ENCODE measurements around the gene MYH3.

DNA sequence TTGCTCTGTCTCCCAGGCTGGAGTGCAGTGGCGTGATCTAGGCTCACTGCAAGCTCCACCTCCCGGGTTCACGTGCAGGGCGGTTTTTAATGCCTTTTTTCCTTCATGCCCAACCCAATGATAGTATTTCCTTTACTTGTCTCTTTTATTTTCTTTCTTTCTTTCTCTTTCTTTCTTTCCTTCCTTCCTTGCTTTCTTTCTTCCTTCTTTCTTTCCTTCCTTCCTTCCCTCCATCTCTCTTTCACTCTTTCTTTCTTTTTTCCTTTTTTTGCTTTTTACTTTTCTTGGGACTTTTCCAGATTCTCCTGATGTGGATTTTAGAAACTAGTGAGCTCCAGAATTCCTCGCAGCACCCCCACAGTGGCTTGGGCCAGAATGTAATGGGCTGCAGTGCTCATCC is 3.1 kb downstream of the MYH3 start:
- no peak for TF ChIP-seq POLR2A (IDR thresholded peaks at IDR 0.05)
- TF ChIP-seq, protein P1, sequence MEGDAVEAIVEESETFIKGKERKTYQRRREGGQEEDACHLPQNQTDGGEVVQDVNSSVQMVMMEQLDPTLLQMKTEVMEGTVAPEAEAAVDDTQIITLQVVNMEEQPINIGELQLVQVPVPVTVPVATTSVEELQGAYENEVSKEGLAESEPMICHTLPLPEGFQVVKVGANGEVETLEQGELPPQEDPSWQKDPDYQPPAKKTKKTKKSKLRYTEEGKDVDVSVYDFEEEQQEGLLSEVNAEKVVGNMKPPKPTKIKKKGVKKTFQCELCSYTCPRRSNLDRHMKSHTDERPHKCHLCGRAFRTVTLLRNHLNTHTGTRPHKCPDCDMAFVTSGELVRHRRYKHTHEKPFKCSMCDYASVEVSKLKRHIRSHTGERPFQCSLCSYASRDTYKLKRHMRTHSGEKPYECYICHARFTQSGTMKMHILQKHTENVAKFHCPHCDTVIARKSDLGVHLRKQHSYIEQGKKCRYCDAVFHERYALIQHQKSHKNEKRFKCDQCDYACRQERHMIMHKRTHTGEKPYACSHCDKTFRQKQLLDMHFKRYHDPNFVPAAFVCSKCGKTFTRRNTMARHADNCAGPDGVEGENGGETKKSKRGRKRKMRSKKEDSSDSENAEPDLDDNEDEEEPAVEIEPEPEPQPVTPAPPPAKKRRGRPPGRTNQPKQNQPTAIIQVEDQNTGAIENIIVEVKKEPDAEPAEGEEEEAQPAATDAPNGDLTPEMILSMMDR (IDR thresholded peaks at IDR 0.05): no peak
- no peak for TF ChIP-seq POLR2AphosphoS5 (IDR thresholded peaks at IDR 0.05)
- no peak for TF ChIP-seq EP300 (IDR thresholded peaks at IDR 0.05)
